HuH-7 (cell line): Measurements from ENCODE around the gene GBX2.
"Not testable (repeated sequence)": the region's sequence is repeated elsewhere in the genome, so short reads cannot be mapped to it uniquely, and the experiment has no call there.

Experiments
- DNase-seq: peaks from one replicate; pipeline ENCODE4 v3.0.0; 2011; ENCODE audit warnings: low spot score

GBX2 gene

GRCh38 chr2:236156095-236156859 lies 11.9 kb downstream of the GBX2 start:
- no peak for DNase-seq

GRCh38 chr2:236155406-236155805 lies 12.8 kb downstream of the GBX2 start:
- DNase-seq: no peak

GRCh38 chr2:236146436-236146835 lies 21.8 kb downstream of the GBX2 start:
- no peak for DNase-seq

- no peak for DNase-seq
These were observed 24.4 kb downstream of the GBX2 start for GRCh38 chr2:236143811-236144210.

- DNase-seq: not testable (repeated sequence)
These were observed 26.6 kb downstream of the GBX2 start for GRCh38 chr2:236141616-236142015.

GRCh38 chr2:236137066-236137465 lies 31.1 kb downstream of the GBX2 start:
- no peak for DNase-seq

GRCh38 chr2:236136538-236136937 lies 31.6 kb downstream of the GBX2 start:
- no peak for DNase-seq

GRCh38 chr2:236133410-236134012 lies 34.7 kb downstream of the GBX2 start:
- no peak for DNase-seq

GRCh38 chr2:236131073-236131692 lies 37.0 kb downstream of the GBX2 start:
- no peak for DNase-seq

GRCh38 chr2:236130349-236130998 lies 37.7 kb downstream of the GBX2 start:
- DNase-seq: no peak

GRCh38 chr2:236129935-236130334 lies 38.3 kb downstream of the GBX2 start:
- DNase-seq: no peak

GRCh38 chr2:236128321-236128720 lies 39.9 kb downstream of the GBX2 start:
- DNase-seq: no peak

- no peak for DNase-seq
These were observed 41.2 kb downstream of the GBX2 start for GRCh38 chr2:236127010-236127409.

- no peak for DNase-seq
These were observed 42.6 kb downstream of the GBX2 start for GRCh38 chr2:236125541-236125940.

GRCh38 chr2:236124182-236124893 lies 43.8 kb downstream of the GBX2 start:
- DNase-seq: no peak

GRCh38 chr2:236123716-236124115 lies 44.5 kb downstream of the GBX2 start:
- DNase-seq: no peak

GRCh38 chr2:236122236-236122635 lies 46.0 kb downstream of the GBX2 start:
- no peak for DNase-seq

- no peak for DNase-seq
These were observed 46.6 kb downstream of the GBX2 start for GRCh38 chr2:236121546-236121945.

- no peak for DNase-seq
These were observed 47.4 kb downstream of the GBX2 start for GRCh38 chr2:236120829-236121228.

GRCh38 chr2:236120141-236120601 lies 48.0 kb downstream of the GBX2 start:
- DNase-seq: no peak

- no peak for DNase-seq
These were observed 48.7 kb downstream of the GBX2 start for GRCh38 chr2:236119476-236119875.

- DNase-seq: no peak
These were observed 49.2 kb downstream of the GBX2 start for GRCh38 chr2:236119003-236119402.
